ENCODE data around the gene ADORA2B.

Gene ADORA2B

GRCh38 chr17:16005636-16006035 lies 60.7 kb downstream of the ADORA2B start:
- no peak for TF ChIP-seq CREB5 (CRISPR knock-in tag; IDR thresholded peaks at IDR 0.05; ENCODE audit: low read depth)
- TF ChIP-seq TOX (CRISPR knock-in tag; IDR thresholded peaks at IDR 0.05; ENCODE audit: borderline replicate concordance) = no peak
- no peak for TF ChIP-seq ISL1 (CRISPR knock-in tag; IDR thresholded peaks at IDR 0.05)
- TF ChIP-seq CSRNP3 (CRISPR knock-in tag; IDR thresholded peaks at IDR 0.05) = no peak
- no peak for TF ChIP-seq SNAI2 (CRISPR knock-in tag; IDR thresholded peaks at IDR 0.05)
- no peak for TF ChIP-seq CSDC2 (CRISPR knock-in tag; IDR thresholded peaks at IDR 0.05)
- no peak for TF ChIP-seq OSR1 (CRISPR knock-in tag; IDR thresholded peaks at IDR 0.05)
- TF ChIP-seq BACH2 (CRISPR knock-in tag; IDR thresholded peaks at IDR 0.05; ENCODE audit: borderline replicate concordance) = no peak
- TF ChIP-seq PATZ1 (CRISPR knock-in tag; IDR thresholded peaks at IDR 0.05; ENCODE audit: borderline replicate concordance) = no peak

GRCh38 chr17:16007439-16007838 lies 62.5 kb downstream of the ADORA2B start:
- no peak for ATAC-seq
- TF ChIP-seq OSR1 (CRISPR knock-in tag; IDR thresholded peaks at IDR 0.05) = no peak
- no peak for TF ChIP-seq BACH2 (CRISPR knock-in tag; IDR thresholded peaks at IDR 0.05; ENCODE audit: borderline replicate concordance)
- no peak for TF ChIP-seq ZFP3 (CRISPR knock-in tag; IDR thresholded peaks at IDR 0.05)
- no peak for TF ChIP-seq PATZ1 (CRISPR knock-in tag; IDR thresholded peaks at IDR 0.05; ENCODE audit: borderline replicate concordance)
- no peak for TF ChIP-seq ISL1 (CRISPR knock-in tag; IDR thresholded peaks at IDR 0.05)
- no peak for TF ChIP-seq ARNTL (CRISPR knock-in tag; IDR thresholded peaks at IDR 0.05; ENCODE audit: borderline replicate concordance, low read depth)
- no peak for TF ChIP-seq SNAI2 (CRISPR knock-in tag; IDR thresholded peaks at IDR 0.05)
- TF ChIP-seq GLIS3 (CRISPR knock-in tag; IDR thresholded peaks at IDR 0.05) = no peak
- no peak for TF ChIP-seq CSDC2 (CRISPR knock-in tag; IDR thresholded peaks at IDR 0.05)
- no peak for TF ChIP-seq POU6F1 (CRISPR knock-in tag; IDR thresholded peaks at IDR 0.05; ENCODE audit: borderline replicate concordance, low read depth)
- no peak for TF ChIP-seq ZNF70 (CRISPR knock-in tag; IDR thresholded peaks at IDR 0.05)
- TF ChIP-seq ZFP30 (CRISPR knock-in tag; IDR thresholded peaks at IDR 0.05) = no peak
- TF ChIP-seq ZNF565 (CRISPR knock-in tag; conservative IDR thresholded peaks at IDR 0.05; ENCODE audit: low read depth) = no peak
- TF ChIP-seq ZC3H10 (CRISPR knock-in tag; IDR thresholded peaks at IDR 0.05) = no peak
- TF ChIP-seq CREB5 (CRISPR knock-in tag; IDR thresholded peaks at IDR 0.05; ENCODE audit: low read depth) = no peak
- no peak for TF ChIP-seq TSHZ2 (CRISPR knock-in tag; IDR thresholded peaks at IDR 0.05)
- no peak for TF ChIP-seq PPARA (CRISPR knock-in tag; IDR thresholded peaks at IDR 0.05; ENCODE audit: borderline replicate concordance)
- TF ChIP-seq ESRRG (CRISPR knock-in tag; IDR thresholded peaks at IDR 0.05) = no peak
- TF ChIP-seq CSRNP3 (CRISPR knock-in tag; IDR thresholded peaks at IDR 0.05) = no peak
- no peak for TF ChIP-seq TCF4 (CRISPR knock-in tag; IDR thresholded peaks at IDR 0.05; ENCODE audit: borderline replicate concordance)

More at GRCh38 chr17:16005636-16006035, 60.7 kb downstream of the ADORA2B start:
- ATAC-seq = no peak
